Pancreas (tissue), 10 donors: ENCODE results near the gene IMMP2L. TPM values are rescaled to one million over a fixed set of nuclear protein-coding genes. Genes with fewer than 3 reads are reported as not detected.

ENCODE experiments used
- ATAC-seq, 4 donors: fragments of 200-7000 bp; cut with Tn5 transposase; one replicate each; pipeline versions ENCODE4 v1.8.0 to v1.9.1; 2020; ENCODE audit warnings: mild to moderate bottlenecking in 4 of 4, moderate library complexity in 4 of 4
- DNase-seq, 6 donors: peaks; one replicate each; pipeline ENCODE4 v3.0.0-alpha.2; 2020
- FAIRE-seq: peaks from 2 replicates; lab custom pipeline; 2012; peaks lifted over from hg19 to GRCh38; lab: Jason Lieb, UNC
- H3K27ac ChIP-seq, 4 donors: fragments of 200-600 bp; sonication (generic); 1 replicate in 3 of 4; 2 replicates in 1 of 4; pipeline versions ENCODE4 v1.5.0 to v1.8.0; 2020
- H3K27me3 ChIP-seq, 4 donors: fragments of 200-600 bp; one replicate each; pipeline ENCODE4 v1.8.0; 2021
- H3K36me3 ChIP-seq, 3 donors: fragments of 200-600 bp; sonication (generic) in 1 of 3; one replicate each; pipeline versions ENCODE4 v1.5.0 to v1.8.0; 2020 to 2021
- H3K4me1 ChIP-seq, 3 donors: fragments of 200-600 bp; one replicate each; pipeline ENCODE4 v1.8.0; 2021
- H3K4me3 ChIP-seq, 4 donors: fragments of 200-600 bp; sonication (generic) in 2 of 4; one replicate each; pipeline versions ENCODE4 v1.5.0 to v1.8.0; 2020 to 2021
- H3K9me3 ChIP-seq, 4 donors: fragments of 200-600 bp; one replicate each; pipeline ENCODE4 v1.8.0; 2021
- CTCF ChIP-seq, 4 donors: fragments of 200-600 bp; sonication (generic) in 3 of 4; IDR thresholded peaks; one replicate each; pipeline versions ENCODE4 v1.5.0 to v1.8.0; 2021; ENCODE audit warnings: antibody characterized with exemption in 4 of 4
- WGBS, 2 donors: extraction: QIAGEN DNeasy Blood & Tissue Kit; methylation state at CpG; one replicate each; pipeline ENCODE4 v1.1.7; 2013; 5-methylcytosine and 5-hydroxymethylcytosine counted together
- intact Hi-C, 3 donors: fragments of 100-400 bp; cut with DNase I; formaldehyde crosslinking; loops; one replicate each; pipeline versions ENCODE4 v1.11.1 to v1.14.2; 2022
- polyA plus RNA-seq, 2 donors: library from polyadenylated mRNA; stranded (reverse); fragments of 200-250 nt; gene quantifications; one replicate each; pipeline ENCODE4 v1.2.3, GENCODE V29; 2013
- total RNA-seq, 6 donors: library from RNA; stranded (reverse); fragmentation: NEBNext Ultra II Directional in 4 of 6; extraction: Animal tissue kit (Norgen Biotek cat#: 25700) in 4 of 6; gene quantifications; one replicate each; pipeline versions ENCODE4 v1.2.1 to v1.2.4, GENCODE V29; 2021 to 2023
- donor health status: healthy with polysubstance abuse.
- donor health status: DM: no; HTN: no; CAD: no; lungs with moderate emphysema.
- donor health status: DM: no; HTN: no; CAD: no.
- donor health status: control.
- donor health status: control.
- donor health status: Bipolar disorder and iron deficiency.
- donor health status: DM: yes; HTN: yes; CAD: no.
- donor health status: DM: no; HTN: no; CAD: no.
- donor health status: DM: no; HTN: no; CAD: no.
- donor health status: DM: yes; HTN: yes; CAD: no.

Gene IMMP2L
- total and polyA plus RNA-seq, 8 donors, result 7.3 to 30.0 (median 12.9) TPM

DNA sequence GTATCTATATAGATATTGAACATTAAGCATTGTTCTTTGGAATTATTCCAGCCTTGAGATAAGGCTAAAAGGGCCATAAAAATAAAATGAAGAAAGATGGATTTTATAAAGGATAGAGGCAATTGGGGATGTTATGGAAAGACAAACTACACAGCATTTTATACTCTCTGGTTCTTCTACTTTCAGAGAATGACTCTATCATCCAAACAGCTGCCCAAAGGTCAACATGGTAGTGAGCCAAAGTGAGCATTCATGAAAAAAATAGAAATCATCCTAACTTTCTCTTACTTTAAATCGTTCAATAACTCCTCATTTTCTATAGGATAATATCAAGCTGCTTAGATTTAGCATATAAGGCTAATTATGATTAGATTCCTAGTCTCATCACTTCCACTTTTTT is 25.2 kb downstream of the IMMP2L start:
- WGBS, 2 donors, result 62 to 72% methylated on average over 1 of the region's 1 CpG
- no peaks in the 10 kb centered on the region for H3K36me3 ChIP-seq
- no peaks in the 10 kb centered on the region for H3K9me3 ChIP-seq
- intact Hi-C loops, result no loop called here
- no peak for DNase-seq
- no peak overlapping the region for H3K27ac ChIP-seq
- H3K4me3 ChIP-seq, result no peak overlapping the region
- H3K27me3 ChIP-seq, result no peaks in the 10 kb centered on the region
- TF ChIP-seq CTCF (IDR thresholded peaks at IDR 0.05), result no peak
- H3K4me1 ChIP-seq, result peaks cover 0 to 11% (median 6%) of the 10 kb centered on the region in 3 donors
- FAIRE-seq, result no peak
- no peak for ATAC-seq

GRCh38 chr7:111535142-111535870 is 27.0 kb downstream of the IMMP2L start:
- H3K4me3 ChIP-seq, result no peak overlapping the region
- peaks cover 0 to 12% (median 0%) of the 10 kb centered on the region in 3 donors for H3K4me1 ChIP-seq
- 93 to 95% methylated on average over 3 of the region's 3 CpGs for WGBS, 2 donors
- no peaks in the 10 kb centered on the region for H3K36me3 ChIP-seq
- H3K9me3 ChIP-seq, result no peaks in the 10 kb centered on the region
- no peak for FAIRE-seq
- no peak for DNase-seq
- no peak for TF ChIP-seq CTCF (IDR thresholded peaks at IDR 0.05)
- intact Hi-C loops, result no loop called here
- no peak for ATAC-seq
- no peak overlapping the region for H3K27ac ChIP-seq
- H3K27me3 ChIP-seq, result no peaks in the 10 kb centered on the region

GRCh38 chr7:111532625-111533024 is 29.7 kb downstream of the IMMP2L start:
- Histone ChIP-seq H3K9me3 (no peaks in the 10 kb centered on the region), H3K27ac (no peak overlapping the region), H3K27me3 (no peaks in the 10 kb centered on the region), H3K4me1 (peaks cover 0 to 15% (median 6%) of the 10 kb centered on the region in 3 donors), H3K36me3 (no peaks in the 10 kb centered on the region), H3K4me3 (no peak overlapping the region)
- ATAC-seq (no peak), DNase-seq (no peak), FAIRE-seq (no peak)
- TF ChIP-seq CTCF (IDR thresholded peaks at IDR 0.05), result no peak
- intact Hi-C loops, result no loop called here

DNA sequence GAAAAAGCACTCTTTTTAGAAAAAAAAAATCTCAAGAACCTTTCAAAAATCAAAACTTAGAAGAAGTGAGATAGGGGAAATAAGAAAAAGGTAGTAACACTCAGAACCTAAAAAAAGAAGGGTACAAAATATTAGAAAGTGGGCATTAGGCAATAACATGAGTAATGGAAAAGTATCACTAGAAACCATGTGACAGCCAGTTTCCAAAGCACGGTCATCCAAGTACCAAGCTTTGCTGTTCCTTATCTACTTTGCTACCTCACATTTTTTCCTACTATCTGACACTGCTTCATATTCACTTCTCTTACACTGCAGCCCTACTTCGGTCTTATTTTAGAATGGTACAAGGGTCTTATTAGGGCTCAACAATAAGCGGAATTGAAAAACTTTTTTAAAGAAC is 30.3 kb downstream of the IMMP2L start:
- no peak for FAIRE-seq
- Histone ChIP-seq H3K36me3 (no peaks in the 10 kb centered on the region), H3K9me3 (no peaks in the 10 kb centered on the region), H3K4me1 (peaks cover 0 to 15% (median 6%) of the 10 kb centered on the region in 3 donors), H3K4me3 (no peak overlapping the region), H3K27ac (no peak overlapping the region), H3K27me3 (no peaks in the 10 kb centered on the region)
- intact Hi-C loops, result no loop called here
- no peak for DNase-seq
- ATAC-seq, result peak in 2 of 4 donors; percentile 31 to 40
- no peak for TF ChIP-seq CTCF (IDR thresholded peaks at IDR 0.05)
- 86 to 95% methylated on average over 3 of the region's 3 CpGs for WGBS, 2 donors

DNA sequence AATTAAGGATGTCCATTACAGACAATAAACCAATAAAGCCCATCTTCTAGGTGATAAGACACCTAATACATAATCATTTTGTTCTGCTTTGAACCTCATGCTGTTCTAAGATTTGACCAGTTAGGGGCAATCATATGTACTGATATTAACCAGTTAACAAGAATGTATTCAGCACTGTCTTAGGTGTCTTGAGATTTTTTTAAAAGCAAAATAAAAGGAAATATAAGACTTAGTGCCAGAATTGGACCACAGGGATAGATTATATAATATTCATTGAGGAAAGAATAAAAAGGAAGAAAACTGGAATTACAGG is 32.0 kb downstream of the IMMP2L start:
- no peak for TF ChIP-seq CTCF (IDR thresholded peaks at IDR 0.05)
- Histone ChIP-seq H3K27ac (no peak overlapping the region), H3K36me3 (no peaks in the 10 kb centered on the region), H3K4me3 (no peak overlapping the region), H3K9me3 (no peaks in the 10 kb centered on the region), H3K27me3 (no peaks in the 10 kb centered on the region), H3K4me1 (peaks cover 0 to 15% (median 6%) of the 10 kb centered on the region in 3 donors)
- no peak for DNase-seq
- ATAC-seq, result no peak
- no peak for FAIRE-seq
- intact Hi-C loops, result no loop called here
